BE2C (cell line): ENCODE results near the gene TBX4.
"Not testable (repeated sequence)": the region's sequence is repeated elsewhere in the genome, so short reads cannot be mapped to it uniquely, and the experiment has no call there.

Experiments used
- DNase-seq: peaks from one replicate; pipeline ENCODE4 v3.0.0-alpha.2; 2020
- H3K27me3 ChIP-seq: fragments of 250-450 bp; sonication (Bioruptor Pico); 2 replicates; pipeline ENCODE4 v1.5.1; 2020; ENCODE audit warnings: mild to moderate bottlenecking
- H3K36me3 ChIP-seq: fragments of 250-450 bp; sonication (Bioruptor Pico); 2 replicates; pipeline ENCODE4 v1.5.1; 2020; ENCODE audit warnings: mild to moderate bottlenecking
- H3K4me1 ChIP-seq: fragments of 250-450 bp; sonication (Bioruptor Pico); 2 replicates; pipeline ENCODE4 v1.5.1; 2020
- H3K4me3 ChIP-seq: 2 replicates; pipeline ENCODE4 v1.5.1; 2011; ENCODE audit warnings: low read depth, low read length
- H3K9me3 ChIP-seq: fragments of 250-450 bp; sonication (Bioruptor Pico); 2 replicates; pipeline ENCODE4 v1.5.1; 2020
- TF ChIP-seq, protein P1 (sequence below): IDR thresholded peaks from 2 replicates; pipeline ENCODE4 v1.5.1; 2012; ENCODE audit warnings: mild to moderate bottlenecking, low read depth, low read length

Gene TBX4

DNA sequence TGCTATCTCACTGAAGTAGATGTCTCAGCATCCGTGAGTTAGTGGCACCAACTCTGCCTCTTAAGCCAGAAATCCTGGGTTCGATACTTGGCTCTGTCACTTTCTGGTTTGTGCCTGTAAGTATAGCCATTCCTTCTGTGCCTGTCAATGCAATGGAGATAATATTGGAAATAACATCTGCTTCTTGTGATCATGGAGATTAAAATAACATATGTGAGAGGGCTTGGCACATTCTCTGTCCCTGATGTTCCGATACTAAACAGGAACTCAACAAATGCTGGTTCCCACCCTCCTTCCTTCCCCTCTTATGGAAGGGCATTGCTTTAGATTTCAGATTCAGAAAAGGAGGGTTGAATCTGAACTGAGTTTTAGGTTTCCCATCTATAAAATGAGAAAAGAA is 39.8 kb downstream of the TBX4 start:
- no peak overlapping the region for H3K4me3 ChIP-seq
- peaks cover 21% of the 10 kb centered on the region for H3K4me1 ChIP-seq
- no peaks in the 10 kb centered on the region for H3K36me3 ChIP-seq
- TF ChIP-seq, protein P1, sequence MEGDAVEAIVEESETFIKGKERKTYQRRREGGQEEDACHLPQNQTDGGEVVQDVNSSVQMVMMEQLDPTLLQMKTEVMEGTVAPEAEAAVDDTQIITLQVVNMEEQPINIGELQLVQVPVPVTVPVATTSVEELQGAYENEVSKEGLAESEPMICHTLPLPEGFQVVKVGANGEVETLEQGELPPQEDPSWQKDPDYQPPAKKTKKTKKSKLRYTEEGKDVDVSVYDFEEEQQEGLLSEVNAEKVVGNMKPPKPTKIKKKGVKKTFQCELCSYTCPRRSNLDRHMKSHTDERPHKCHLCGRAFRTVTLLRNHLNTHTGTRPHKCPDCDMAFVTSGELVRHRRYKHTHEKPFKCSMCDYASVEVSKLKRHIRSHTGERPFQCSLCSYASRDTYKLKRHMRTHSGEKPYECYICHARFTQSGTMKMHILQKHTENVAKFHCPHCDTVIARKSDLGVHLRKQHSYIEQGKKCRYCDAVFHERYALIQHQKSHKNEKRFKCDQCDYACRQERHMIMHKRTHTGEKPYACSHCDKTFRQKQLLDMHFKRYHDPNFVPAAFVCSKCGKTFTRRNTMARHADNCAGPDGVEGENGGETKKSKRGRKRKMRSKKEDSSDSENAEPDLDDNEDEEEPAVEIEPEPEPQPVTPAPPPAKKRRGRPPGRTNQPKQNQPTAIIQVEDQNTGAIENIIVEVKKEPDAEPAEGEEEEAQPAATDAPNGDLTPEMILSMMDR = no peak
- no peaks in the 10 kb centered on the region for H3K9me3 ChIP-seq
- H3K27me3 ChIP-seq = no peaks in the 10 kb centered on the region
- no peak for DNase-seq

DNA sequence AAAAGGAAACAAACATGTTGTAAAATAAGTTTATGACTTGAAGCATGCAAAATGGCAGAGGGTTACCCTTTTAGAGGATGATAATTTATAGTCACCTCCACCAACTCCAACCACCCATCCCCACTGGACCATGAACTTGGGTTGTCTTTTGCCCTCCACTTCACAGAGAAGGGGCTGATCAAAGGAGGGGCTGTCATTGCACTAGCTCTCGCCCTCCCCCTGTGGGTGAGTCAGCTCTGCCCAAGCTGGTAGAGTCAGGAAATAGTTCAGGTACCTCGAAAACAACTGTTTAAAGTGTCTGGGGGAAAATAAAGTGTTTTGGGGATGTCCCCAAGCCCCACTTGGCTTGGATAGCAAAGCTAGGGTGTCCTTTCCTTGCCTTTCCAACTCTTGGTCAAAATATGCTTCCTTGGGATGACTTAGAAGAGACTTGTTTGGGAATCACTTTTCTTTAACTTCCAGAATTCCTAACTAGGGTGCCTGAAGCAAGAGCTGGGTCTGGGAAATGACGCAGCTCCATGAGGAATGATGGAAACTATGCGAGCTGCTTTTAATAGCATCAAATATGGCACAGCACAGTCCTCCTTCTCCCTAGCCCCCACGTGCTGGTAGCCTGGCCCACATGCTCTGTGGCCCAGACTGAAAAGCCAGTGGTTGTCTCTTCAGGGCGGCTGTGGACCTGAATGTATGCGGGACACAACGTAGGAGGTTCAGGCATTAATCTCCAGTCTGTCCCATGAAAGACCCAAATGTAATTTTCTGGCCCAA is 40.7 kb downstream of the TBX4 start:
- Histone ChIP-seq H3K27me3 (no peaks in the 10 kb centered on the region), H3K9me3 (no peaks in the 10 kb centered on the region), H3K36me3 (no peaks in the 10 kb centered on the region), H3K4me1 (peaks cover 17% of the 10 kb centered on the region), H3K4me3 (no peak overlapping the region)
- no peak for DNase-seq
- TF ChIP-seq, protein P1 = no peak

GRCh38 chr17:61493830-61494324 is 41.7 kb downstream of the TBX4 start:
- peaks cover 11% of the 10 kb centered on the region for H3K4me1 ChIP-seq

DNA sequence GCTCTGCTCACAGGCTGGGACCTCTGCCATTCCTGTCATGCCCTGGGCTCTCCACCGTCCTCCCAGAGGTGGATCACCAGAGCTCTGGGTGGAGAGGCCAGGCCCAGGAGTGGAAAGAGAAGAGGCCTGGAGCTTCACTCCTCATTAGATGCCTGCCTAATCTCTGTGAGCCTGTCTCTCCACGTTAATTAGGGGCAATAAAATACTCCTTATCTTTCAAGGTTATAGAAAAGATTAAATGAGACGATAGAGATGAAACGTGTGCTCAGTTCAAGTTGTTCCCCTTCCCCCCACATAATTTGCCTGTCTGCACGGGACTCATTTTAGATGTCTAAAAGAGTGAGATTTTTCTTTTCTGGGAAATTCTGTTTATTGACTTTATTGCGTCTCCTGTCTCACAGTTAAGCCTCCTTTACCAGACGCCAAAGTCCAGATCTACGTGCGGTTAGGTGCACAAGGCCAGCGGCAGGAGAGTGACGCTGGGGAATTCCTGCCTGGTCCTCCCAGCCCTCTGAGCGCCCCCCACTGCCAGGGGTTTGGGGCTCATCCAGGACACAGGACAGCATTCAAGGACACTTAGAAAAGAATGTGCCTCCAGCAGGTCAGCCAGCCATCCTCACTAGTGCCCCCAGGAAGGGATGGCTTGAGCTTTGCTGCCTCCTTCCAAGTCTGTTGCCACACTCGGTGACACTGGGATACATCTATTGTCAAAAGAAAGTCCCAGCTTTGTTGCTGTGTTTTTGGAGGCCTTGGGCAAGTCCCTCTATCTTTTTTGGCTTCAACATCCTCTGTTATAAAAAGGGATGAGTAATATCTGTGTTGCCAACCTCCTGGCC is 42.3 kb downstream of the TBX4 start:
- TF ChIP-seq, protein P1 = no peak
- Histone ChIP-seq H3K27me3 (no peaks in the 10 kb centered on the region), H3K36me3 (no peaks in the 10 kb centered on the region), H3K4me3 (no peak overlapping the region), H3K9me3 (no peaks in the 10 kb centered on the region), H3K4me1 (peaks cover 11% of the 10 kb centered on the region)
- no peak for DNase-seq

More at GRCh38 chr17:61493830-61494324, 41.7 kb downstream of the TBX4 start:
- DNase-seq, H3K27me3 ChIP-seq, H3K4me3 ChIP-seq, H3K36me3 ChIP-seq, H3K9me3 ChIP-seq: not testable (repeated sequence)

GRCh38 chr17:61495161-61495857 is 43.1 kb downstream of the TBX4 start:
- H3K27me3 ChIP-seq = no peaks in the 10 kb centered on the region
- no peaks in the 10 kb centered on the region for H3K9me3 ChIP-seq
- no peak for DNase-seq
- H3K4me1 ChIP-seq = peaks cover 11% of the 10 kb centered on the region
- no peak overlapping the region for H3K4me3 ChIP-seq
- TF ChIP-seq, protein P1 = no peak
- no peaks in the 10 kb centered on the region for H3K36me3 ChIP-seq

DNA sequence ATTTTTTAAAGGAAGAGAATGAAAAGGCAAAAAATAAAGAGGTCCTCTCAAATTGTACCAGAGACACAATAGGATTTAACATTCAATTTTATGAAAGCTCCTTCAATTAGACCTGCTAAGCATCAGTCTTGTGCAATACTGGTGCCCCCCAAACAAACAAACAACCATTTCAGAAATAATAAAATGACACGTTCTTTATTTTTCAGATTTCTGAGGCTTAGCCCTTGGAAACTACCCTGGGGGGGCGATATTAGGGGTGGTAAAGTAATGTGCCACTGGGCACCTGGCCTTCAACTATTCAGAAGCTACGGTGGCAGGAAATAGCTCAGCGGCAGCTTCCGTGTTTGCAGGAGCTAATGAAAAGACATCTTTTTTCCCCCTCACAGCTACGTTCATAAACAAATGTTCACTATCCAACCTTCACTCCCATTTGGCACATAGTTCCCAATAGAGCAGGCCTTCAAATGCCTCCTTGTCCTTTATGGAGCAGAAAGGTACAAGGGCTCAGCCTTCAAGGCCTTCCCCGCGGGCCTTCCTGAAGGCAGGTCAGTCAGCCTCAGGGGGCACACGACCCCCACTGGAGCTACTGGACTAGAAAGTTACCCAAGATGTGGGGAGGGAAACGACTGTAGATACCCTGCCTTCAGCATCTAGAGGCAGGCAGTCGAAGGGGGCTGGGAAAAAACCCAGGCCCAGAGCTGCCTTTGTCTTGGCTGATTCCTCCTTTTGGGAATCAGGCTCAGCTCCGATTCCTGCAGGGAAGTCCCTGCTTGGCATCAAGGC is 44.1 kb downstream of the TBX4 start:
- DNase-seq = no peak

More for the DNA sequence above, 44.1 kb downstream of the TBX4 start:
- H3K36me3 ChIP-seq = no peaks in the 10 kb centered on the region
- H3K27me3 ChIP-seq = no peaks in the 10 kb centered on the region
- H3K4me3 ChIP-seq = no peak overlapping the region
- H3K4me1 ChIP-seq = peaks cover 11% of the 10 kb centered on the region
- H3K9me3 ChIP-seq = no peaks in the 10 kb centered on the region
- TF ChIP-seq, protein P1 = no peak
